K562 (cell line): ENCODE data around the gene KRTAP2-2.
"Not testable (repeated sequence)": the region's sequence is repeated elsewhere in the genome, so short reads cannot be mapped to it uniquely, and the experiment has no call there.

ENCODE experiments used
- CTCF ChIP-seq, 3 experiments: IDR thresholded peaks in 2 of 3; conservative IDR thresholded peaks in 1 of 3; 2 replicates each; pipeline ENCODE4 v1.5.1; 2011 to 2012; ENCODE audit warnings: low read length in 3 of 3, mild to moderate bottlenecking in 3 of 3, control low read depth in 2 of 3, improper control_type of control experiment in 1 of 3, inconsistent platforms in 1 of 3, low read depth in 1 of 3, mixed read lengths in 1 of 3, moderate library complexity in 1 of 3; ENCODE audit not compliant: insufficient read depth in 2 of 3
- HDAC6 ChIP-seq: IDR thresholded peaks from 2 replicates; pipeline ENCODE4 v1.6.1; 2012; ENCODE audit warnings: low read depth, mild to moderate bottlenecking, control low read depth, inconsistent platforms, low read length, moderate library complexity
- ZNF134 ChIP-seq: fragments of 250-450 bp; sonication (Bioruptor Pico); conservative IDR thresholded peaks from 2 replicates; pipeline ENCODE4 v1.4.0; 2020

GRCh38 chr17:41104386-41105038 is 49.5 kb upstream of the KRTAP2-2 start:
- not testable (repeated sequence) for TF ChIP-seq HDAC6; ZNF134 (CRISPR knock-in tag); CTCF (IDR thresholded peaks at IDR 0.05 in 2 of 3, conservative IDR thresholded peaks at IDR 0.05 in 1 of 3; ENCODE audit: insufficient read depth in 2 of 3, low read depth in 1 of 3, low read length in 3 of 3)
